HG02610 (cell line): ENCODE measurements around the gene MYBPH.

Experiments
- ATAC-seq: cut with Tn5 transposase; IDR thresholded peaks from one replicate; pipeline ENCODE4 v1.9.1; 2021; ENCODE audit warnings: mild to moderate bottlenecking, moderate library complexity; ENCODE audit not compliant: unreplicated experiment

The MYBPH gene

DNA sequence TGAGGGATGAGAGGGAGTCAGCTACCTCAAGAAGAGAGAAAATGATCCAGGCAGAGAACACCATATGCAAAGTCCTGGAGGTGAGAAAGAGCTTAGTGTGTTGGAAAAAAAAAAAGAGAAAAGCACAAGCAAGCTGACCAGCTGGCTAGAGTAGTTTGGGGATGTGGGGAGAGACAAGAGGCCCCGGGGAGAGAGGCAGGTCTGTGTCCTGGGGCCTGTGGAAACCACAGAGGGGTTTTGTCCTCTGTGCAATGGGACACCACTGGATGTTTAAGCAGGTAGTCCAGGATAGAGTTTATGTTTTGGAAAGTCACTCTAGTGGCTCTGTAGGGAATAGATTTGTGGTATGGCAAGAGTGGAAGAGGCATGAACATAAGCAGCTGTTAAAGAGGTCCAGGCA, 25.3 kb upstream of the MYBPH start:
- no peak for ATAC-seq

DNA sequence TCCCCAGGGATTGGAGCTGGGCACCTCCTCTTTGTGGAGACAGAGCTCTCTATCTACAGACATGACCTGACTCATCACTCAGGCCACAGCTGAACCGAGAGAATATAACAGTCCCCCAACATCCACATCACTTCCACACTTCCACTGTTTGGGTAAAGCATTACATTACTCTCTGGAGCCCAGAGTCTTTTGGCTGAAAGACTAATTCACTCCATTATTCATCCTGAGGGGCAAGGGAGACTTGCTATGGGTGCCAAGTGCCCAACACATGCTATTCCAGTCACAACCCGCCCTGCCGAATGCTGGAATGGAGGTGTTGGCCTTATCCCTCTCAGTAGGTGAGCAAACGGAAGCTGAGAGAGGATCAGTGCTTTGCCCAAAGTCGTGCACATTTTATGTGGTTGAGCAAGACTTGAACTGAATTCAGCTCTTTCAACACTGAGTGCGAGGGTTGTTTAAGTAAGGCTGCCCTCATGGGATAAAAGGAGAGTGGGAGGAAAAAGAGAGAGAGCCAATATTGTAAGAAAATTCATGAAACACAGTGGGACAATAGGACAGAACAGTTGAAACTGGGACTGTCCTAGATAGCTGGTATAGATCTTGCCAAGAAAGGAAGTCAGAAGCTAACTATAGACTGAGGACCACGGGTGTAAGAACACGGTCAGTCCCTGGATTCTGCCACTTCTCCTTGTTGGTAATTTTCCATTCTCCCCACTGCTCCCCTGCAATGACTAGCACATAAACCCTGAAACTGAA, 24.4 kb upstream of the MYBPH start:
- ATAC-seq: no peak

DNA sequence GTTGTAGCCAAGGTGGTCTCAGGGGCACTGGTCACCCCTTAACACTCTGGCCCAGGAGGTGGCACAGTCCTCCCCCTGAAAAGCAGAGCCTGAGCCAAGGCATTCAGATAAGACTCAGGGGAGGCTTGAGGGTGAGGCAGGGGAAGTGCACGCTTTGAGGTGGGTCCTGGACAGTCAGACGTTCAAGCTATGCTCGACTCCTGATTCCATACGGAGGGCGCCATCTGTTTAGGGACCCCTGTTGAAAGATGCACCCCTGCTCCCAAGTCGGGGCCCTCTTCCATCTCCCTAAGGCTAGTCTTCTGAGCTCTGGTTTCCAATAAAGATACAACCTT, 23.8 kb upstream of the MYBPH start:
- no peak for ATAC-seq

DNA sequence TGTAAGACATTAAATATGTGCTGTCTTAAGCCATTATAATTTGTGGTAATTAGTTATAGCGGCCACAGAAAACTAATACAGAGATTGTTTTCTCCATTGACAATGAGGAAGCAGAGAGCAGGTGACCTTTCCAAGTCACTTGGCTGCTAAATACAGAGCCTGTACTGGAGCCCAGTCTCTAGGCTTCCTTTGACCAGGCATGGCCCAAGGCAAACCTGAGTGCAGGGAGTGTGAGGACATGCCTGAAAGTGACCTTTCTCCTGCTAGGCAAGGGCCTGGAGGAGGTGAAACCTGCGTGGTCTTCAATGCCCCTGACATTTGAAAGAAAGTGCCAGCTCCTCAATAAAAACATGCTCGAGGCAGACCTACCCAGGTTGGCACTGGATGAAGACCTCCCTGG, 23.4 kb upstream of the MYBPH start:
- ATAC-seq: no peak

DNA sequence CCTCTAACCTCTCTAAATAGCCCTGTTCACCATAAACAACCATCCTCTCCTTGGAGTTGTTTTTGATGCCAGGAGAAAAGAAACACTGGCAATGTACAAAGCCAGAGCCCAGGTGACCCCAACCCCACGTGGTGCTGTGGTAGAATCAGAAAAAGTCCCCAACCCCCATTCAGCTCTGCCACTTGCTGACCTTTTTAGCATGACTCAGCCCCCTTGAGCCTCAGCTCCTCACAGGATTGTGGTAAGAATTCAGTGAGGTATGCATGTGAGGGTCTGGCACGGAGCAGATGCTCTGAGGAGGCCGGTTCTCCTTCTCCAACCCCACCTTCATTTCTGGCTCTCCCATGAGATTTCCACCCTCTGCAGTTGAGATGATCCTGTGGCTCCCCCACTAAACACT, 22.0 kb upstream of the MYBPH start:
- ATAC-seq: no peak

DNA sequence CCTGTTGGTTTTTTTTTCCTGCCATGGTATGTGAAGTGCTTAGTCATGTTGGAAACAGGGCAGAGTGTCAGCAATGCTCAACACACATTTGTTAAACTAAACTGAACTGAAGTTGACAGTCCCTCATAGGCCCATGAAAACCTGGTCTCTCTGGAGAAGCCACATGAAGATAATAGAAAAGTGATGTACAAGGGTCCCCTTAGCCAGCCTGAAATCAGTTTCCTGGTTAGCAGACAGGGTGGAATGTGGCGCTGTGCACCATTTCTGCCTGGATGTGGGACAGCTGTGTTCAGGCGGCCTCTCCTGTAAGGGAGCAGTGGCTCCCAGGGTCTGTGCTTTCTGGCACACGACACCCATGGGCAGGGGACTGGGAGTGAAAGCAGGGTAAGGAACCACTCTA, 20.7 kb upstream of the MYBPH start:
- ATAC-seq: no peak

DNA sequence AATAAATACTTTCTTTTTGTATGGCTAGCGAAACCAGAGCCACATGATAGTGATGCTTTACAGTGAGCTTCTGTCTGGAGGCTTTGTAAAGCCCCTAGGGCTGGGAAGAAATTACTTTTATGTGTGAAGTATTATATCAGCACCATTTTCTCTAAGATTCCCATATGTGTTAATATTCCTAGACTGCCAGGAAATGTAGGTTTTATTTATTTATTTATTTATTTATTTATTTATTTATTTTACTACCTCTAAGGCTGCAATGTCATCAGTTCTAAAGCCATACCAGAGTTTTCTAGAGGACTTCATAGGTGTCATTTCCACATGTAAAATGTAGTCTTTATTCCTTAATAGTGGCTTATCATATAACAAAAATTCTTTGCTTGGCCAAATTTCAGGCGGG, 15.3 kb upstream of the MYBPH start:
- ATAC-seq: no peak

DNA sequence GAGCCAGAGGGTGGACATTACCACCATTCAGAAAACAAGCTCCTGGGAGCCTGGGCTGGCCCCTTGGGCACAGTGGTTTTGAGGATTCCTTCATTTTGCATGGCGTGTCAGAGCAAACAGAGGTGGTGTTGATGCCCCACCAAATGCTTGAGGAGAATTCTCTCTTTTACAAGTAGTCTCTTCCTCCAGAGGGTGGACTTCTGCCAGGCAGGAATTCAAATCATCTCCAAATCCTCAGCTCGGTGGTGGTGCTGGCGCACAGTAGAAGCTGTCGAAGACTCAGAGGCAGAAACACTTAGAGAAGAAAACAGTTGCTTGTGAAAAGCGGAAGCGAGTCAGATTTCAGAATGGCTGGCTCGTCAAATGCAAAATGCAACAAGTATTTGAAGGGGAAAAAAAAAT, 14.3 kb upstream of the MYBPH start:
- ATAC-seq: no peak

DNA sequence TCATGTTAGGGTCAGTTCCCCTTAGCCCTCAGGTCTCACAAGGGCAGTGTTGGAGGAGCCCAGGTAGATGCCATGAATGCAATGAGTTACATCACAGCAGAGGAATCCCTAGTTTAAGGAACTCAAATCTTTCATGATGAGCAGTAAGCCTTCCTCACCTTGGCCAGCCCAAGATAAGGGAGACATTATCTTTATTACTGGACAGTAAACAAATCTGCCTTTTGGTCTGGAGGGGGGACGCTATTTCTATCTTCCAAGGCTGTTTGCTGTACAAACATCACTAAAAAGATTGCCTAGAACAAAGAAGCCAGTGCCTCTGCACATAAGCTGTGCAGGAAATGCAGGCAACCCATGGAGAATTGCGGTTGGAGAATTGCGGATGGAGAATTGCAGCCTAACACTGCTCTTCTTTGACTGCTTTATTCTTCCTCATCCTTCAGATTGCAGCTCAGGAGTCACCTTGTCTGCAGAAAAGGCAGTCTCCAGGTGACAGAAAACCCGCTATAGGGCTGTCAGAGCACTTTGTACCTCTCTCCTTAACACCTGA, 13.1 kb upstream of the MYBPH start:
- ATAC-seq: no peak

DNA sequence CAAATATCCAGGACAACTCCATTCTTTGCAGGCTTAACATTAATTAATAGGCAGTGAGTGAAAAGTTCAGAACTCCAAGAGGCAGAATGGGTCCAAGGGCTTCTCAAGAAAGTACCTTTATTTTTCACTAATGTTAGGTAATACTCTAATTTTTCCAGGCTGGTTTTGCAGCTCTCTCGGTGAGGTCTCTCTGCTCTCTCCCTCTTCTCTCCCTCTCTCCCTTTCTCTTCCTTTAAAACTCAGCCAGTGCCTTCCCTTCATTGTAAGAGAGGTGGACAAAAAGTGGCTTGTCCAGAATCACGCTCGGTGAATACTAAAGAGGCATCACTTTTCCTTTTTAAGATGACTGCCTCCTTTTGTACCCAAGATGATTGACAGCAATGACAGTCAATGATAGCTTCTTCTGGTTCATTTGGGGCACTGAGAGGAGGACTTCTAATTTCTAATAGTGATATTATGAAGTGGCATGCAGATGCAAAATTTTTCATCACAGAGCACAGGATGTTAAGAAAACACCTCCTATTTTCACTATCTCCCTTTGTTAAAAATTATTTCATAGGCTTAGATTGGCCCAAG, 12.2 kb upstream of the MYBPH start:
- no peak for ATAC-seq

DNA sequence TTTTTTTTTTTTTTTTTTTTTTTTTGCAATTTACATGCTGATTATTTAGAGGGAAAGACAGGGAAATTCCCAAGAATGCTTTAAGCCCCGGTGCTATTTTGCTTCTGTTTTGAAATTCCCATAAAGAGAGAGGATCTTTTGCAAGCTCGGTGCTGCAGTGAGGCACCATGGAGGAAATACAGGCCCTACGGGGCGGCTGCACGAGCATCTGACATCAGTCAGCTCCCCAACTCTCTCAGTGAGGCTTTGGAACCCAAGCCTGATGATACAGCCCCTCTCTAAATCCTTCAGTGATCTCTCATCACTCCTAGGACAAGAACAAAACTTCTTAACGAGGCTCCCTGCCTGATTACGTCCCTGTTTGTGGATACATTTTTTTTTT, 11.7 kb upstream of the MYBPH start:
- ATAC-seq: no peak

DNA sequence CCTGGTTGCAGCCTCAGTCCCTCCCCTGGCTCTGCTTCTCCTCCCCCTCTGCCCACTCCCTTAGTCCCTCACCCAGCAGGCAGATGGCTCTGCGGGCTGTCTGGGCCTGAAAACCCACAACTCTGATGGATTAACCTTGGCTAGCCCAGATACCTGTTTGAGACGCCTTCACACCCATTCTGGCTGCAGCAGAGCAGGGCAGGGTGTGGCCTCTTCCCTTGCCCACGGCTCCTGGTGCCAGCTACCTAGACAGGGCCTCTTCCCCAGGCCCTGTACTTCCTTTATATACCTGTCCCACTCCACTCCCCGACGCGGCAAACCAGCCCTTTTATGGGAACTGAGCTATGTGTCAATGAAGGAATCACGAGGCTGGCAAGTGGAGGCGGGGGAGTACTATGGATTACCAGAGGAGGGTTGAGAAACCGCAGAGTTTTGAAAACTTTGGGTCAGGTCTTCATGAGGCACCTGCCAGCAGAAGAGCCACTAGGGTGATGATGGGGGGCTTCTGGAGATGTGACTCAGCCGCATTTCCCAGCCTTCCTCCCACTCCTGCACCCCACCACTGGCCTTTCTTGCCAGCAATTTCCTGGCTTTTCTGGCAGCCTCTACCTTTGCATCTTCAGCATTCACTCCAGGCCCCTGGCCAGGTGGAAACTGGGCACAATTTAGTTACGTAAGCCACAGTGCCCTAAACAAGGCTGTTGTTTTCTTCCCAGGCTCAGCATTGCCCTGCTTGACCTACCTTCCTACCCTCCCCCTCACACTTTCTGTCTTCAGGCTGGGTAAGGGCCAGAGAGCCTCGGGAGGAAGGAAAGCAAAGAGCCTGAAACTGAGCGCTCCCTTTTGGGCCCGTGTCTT, 11.0 kb upstream of the MYBPH start, which contains the start of gene CHI3L1:
TSS of gene CHI3L1 (minus strand) at position 259 of the 858 bp plus-strand sequence. CDS start at position 178, 81 bp downstream.
- no peak for ATAC-seq

DNA sequence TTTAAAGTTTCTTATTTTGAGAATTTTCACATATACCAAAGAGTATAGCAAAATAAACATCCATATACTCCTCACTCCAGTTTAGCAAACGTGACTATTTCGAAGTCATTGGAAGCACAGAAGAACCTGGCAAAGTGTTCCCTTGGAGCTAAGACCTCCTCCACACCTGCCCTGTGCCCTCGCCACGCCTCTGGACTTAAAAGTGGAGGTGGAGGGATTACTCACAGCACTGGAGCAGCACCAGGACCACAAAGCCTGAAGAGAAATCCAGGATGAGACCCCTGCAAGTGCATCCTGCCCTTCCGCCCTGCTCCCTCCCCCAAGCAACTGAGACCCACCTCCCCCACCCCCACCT, 10.4 kb upstream of the MYBPH start:
- ATAC-seq: no peak

DNA sequence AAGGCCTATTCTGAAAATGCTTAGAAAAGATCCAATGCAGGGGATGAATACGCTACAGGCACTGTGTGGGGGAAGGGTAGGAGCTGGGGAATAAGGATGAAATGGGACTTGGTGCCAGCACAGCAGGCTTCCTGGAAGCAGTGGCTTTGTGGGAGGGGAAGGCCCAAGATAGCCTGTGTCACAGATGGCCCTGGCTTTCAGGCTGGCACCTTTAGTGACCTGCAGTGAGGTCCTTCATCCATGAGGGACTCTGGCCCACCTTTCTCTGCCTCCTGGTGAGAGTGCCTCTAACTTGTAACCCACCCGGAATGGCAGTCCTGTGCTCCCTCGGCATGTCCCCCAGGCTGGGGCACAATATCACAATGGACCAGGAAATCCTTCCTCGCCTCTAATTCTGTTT, 10.0 kb upstream of the MYBPH start:
- no peak for ATAC-seq

DNA sequence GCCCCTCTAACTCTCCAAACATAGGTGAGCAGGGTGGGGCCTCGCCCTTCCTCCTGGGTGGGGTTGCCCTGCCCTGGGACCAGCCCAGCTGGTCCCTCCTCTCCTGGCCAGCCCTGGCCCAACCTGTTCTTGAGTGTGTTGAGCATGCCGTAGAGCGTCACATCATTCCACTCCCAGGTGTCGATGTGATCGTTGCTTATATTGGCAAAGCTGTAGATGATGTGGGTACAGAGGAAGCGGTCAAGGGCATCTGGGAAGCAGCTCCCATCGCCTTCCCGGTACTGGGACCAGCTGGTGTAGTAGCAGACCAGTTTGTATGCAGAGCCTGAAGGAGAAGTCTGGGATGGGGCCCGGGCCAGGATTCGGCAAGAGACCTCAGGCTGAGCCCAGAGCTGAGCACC, 9.4 kb upstream of the MYBPH start:
- no peak for ATAC-seq

DNA sequence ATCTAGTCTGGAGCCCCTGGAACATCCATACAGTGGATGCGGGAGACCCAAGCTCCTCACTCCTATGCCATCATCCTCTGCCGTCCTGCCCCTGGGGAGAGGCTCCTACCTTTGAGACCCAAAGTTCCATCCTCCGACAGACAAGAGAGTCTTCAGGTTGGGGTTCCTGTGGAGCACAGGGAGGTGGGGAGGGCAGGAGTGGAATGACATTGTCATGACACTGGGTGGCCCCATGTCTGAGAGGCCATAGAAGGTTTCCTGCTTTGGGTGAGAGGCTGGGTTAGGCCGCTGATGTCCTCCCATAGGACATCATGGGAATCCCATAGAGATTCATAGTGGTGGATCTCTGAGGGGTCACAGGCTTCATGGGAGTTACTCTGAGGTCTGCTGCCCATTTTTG, 8.8 kb upstream of the MYBPH start:
- no peak for ATAC-seq

DNA sequence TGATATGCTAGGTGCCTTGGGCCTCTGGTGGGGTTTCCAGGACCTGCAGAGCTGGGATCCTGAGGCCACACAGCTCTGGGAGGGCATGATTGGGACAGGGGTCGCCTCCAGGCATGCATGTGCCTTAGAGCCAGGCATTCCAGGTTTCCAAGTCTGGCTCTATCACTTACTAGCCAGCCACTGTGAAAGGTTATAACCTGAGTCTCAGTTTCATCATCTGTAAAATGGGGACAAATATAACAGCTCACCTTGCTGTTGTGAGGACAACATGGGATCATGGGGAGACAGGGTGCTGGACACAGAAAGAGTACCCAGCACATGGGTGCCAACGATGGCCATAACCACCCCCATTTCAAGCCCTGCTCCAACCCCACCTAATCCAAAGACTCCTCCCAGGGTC, 8.2 kb upstream of the MYBPH start:
- ATAC-seq: no peak

DNA sequence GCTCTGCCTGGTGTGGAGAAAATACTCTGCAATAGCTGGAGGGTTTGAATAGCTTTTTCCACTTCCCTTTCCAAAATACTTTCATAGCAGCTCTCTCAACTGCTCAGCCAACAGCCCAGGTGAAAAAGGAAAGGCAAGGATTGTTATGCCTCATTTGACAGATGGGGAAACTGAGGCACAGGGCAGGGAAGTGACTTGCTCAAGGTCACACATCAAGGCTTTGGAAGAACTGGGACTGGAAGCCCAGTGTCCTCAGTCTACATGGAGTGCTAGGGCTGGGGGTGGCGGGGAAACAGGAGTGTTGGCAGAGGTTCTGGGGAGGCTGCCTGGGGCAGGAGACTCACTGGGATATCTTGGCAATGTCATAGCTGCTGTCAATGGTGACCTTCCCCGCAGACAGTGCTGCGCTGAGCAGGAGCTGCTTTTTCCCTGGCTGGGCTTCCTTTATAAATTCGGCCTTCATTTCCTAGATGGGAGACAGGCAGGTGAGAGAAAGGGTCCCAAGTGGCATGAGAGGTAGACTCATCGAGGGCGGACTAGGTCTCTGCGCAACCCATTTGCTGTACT, 6.8 kb upstream of the MYBPH start:
- ATAC-seq: no peak

DNA sequence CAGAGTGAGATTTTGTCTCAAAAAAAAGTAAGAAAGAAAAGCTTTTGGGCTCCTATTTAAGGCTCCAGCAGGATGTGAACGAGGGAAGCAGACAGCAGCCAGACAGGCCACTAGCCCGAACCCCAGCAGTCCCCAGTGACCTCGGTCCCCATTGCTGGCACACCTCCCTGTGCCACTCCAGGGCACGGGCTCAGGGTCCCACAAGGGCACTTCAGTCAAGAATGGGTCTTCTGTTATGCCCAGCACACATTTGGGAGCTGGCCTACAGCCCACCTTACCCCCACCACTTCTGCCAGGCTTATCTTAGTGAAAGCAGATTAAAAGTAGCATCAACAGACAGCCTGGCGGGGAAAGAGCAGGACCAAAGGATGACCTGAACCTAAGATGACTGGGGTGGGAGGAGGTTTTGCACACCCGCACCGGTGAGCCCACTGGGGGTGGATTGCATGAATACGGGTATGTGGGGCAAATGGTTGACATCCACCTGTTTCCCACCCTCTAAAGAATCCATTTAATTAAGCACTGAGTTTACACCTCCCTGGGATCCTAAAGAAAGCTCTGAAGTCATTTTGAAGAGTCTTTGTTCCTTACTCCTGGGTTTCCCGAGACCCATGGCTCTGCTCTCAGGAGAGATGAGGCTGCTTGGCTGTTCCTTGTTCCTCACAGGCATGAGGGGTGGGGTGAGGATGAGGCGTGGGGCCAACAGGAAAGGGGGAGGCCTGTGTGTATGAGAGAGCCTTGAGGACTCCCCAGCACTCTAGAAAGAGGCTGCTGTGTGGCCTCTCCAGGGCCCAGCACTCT, 6.2 kb upstream of the MYBPH start:
- ATAC-seq: no peak

DNA sequence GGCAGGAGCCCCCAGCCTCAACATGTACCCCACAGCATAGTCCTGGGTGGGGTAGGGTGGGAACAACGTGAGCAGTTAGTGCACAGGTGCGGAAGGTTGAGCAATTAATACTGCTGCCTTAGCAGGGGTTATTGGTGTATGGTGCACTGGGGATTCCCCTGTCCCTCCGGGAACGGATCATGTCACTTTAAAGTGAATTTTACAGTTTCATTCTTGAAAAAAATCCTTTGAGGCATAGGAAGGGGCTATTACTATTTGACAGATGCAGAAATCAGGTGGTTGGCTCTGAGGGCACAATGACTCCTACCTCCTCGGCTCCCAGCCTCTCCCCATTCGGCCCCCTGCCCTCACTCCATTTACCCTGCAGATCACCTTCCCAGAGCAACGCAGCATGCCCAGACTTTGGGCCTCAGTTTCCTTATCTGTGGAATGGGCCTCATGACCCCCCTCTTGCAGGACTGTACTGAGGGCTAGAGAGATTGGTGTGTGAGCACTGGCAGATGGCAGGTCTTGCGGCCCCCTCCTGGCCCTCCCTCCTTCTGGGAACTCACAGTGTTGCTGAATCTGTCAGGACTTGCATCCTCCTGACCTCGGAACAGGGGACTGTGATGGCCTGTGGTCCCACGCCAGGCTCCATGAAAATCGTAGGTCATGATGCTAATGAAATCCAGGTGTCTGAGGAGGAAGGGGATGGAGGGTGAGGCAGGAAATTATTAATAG, 5.1 kb upstream of the MYBPH start:
- ATAC-seq: no peak
